GM10266 (cell line): ENCODE results near the gene ADGRG1.

Source experiments
- DNase-seq: peaks from one replicate; pipeline ENCODE4 v3.0.0; 2012; ENCODE audit errors: extremely low spot score
- CTCF ChIP-seq: IDR thresholded peaks from 2 replicates; pipeline ENCODE4 v1.5.1; 2012; ENCODE audit warnings: mild to moderate bottlenecking, low read depth; ENCODE audit not compliant: control insufficient read depth, insufficient read depth; ENCODE audit errors: missing control alignments

The ADGRG1 gene

GRCh38 chr16:57606847-57607501 lies 21.5 kb upstream of the ADGRG1 start:
- DNase-seq: no peak
- TF ChIP-seq CTCF: no peak

- no peak for TF ChIP-seq CTCF
- DNase-seq: no peak
Observed at GRCh38 chr16:57607676-57608461, 20.6 kb upstream of the ADGRG1 start.

- no peak for DNase-seq
- TF ChIP-seq CTCF: no peak
Observed at GRCh38 chr16:57608462-57609113, 19.8 kb upstream of the ADGRG1 start.

GRCh38 chr16:57609541-57610401 lies 18.7 kb upstream of the ADGRG1 start:
- peak; percentile 81 for DNase-seq
- peak; percentile 68 for TF ChIP-seq CTCF

GRCh38 chr16:57610611-57611010 lies 17.8 kb upstream of the ADGRG1 start:
- no peak for DNase-seq
- no peak for TF ChIP-seq CTCF

GRCh38 chr16:57611181-57611580 lies 17.2 kb upstream of the ADGRG1 start:
- no peak for DNase-seq
- TF ChIP-seq CTCF: no peak
